HEK293 (cell line): ENCODE data around the gene NAPA.

ENCODE experiments used
- BCL11A ChIP-seq: fragments of 450-650 bp; formaldehyde crosslinking; IDR thresholded peaks from 2 replicates; pipeline ENCODE4 v1.5.1; 2016; ENCODE audit warnings: low read depth, missing biosample characterization, missing genetic modification characterization
- IKZF3 ChIP-seq: fragments of 450-650 bp; IDR thresholded peaks from 2 replicates; pipeline ENCODE4 v1.5.0; 2018; ENCODE audit warnings: missing biosample characterization, mild to moderate bottlenecking, missing genetic modification characterization, moderate library complexity
- KLF9 ChIP-seq: fragments of 450-650 bp; formaldehyde crosslinking; IDR thresholded peaks from 2 replicates; pipeline ENCODE4 v1.5.1; 2016; ENCODE audit warnings: missing biosample characterization, missing genetic modification characterization, low read depth
- SETDB1 ChIP-seq: IDR thresholded peaks from one replicate; pipeline ENCODE4 v1.6.1; 2017; ENCODE audit warnings: mild to moderate bottlenecking, low read length, moderate library complexity, mixed read lengths; ENCODE audit not compliant: insufficient read length
- ZBTB1 ChIP-seq: fragments of 450-650 bp; formaldehyde crosslinking; IDR thresholded peaks from 2 replicates; pipeline ENCODE4 v1.5.1; 2016; ENCODE audit warnings: missing biosample characterization, missing genetic modification characterization
- ZBTB7A ChIP-seq: fragments of 450-650 bp; formaldehyde crosslinking; IDR thresholded peaks from 2 replicates; pipeline ENCODE4 v1.5.1; 2016; ENCODE audit warnings: low read depth, missing biosample characterization, missing genetic modification characterization
- ZEB2 ChIP-seq: fragments of 450-650 bp; formaldehyde crosslinking; IDR thresholded peaks from 2 replicates; pipeline ENCODE4 v1.5.1; 2016; ENCODE audit warnings: missing biosample characterization, missing genetic modification characterization
- ZFP69B ChIP-seq: fragments of 450-650 bp; formaldehyde crosslinking; IDR thresholded peaks from 2 replicates; pipeline ENCODE4 v1.5.1; 2016; ENCODE audit warnings: missing biosample characterization, missing genetic modification characterization
- ZNF140 ChIP-seq: fragments of 450-650 bp; formaldehyde crosslinking; IDR thresholded peaks from 2 replicates; pipeline ENCODE4 v1.5.1; 2016; ENCODE audit warnings: missing biosample characterization, missing genetic modification characterization
- ZNF211 ChIP-seq: fragments of 450-650 bp; formaldehyde crosslinking; IDR thresholded peaks from 2 replicates; pipeline ENCODE4 v1.5.1; 2016; ENCODE audit warnings: low read depth, missing biosample characterization, missing genetic modification characterization
- ZNF23 ChIP-seq: fragments of 450-650 bp; formaldehyde crosslinking; IDR thresholded peaks from 2 replicates; pipeline ENCODE4 v1.5.1; 2016; ENCODE audit warnings: missing biosample characterization, missing genetic modification characterization, borderline replicate concordance
- ZNF76 ChIP-seq: fragments of 450-650 bp; formaldehyde crosslinking; IDR thresholded peaks from 2 replicates; pipeline ENCODE4; 2016; ENCODE audit warnings: low read depth, missing biosample characterization, missing genetic modification characterization, borderline replicate concordance
- ZNF843 ChIP-seq: fragments of 450-650 bp; formaldehyde crosslinking; IDR thresholded peaks from 2 replicates; pipeline ENCODE4 v1.5.1; 2016; ENCODE audit warnings: missing biosample characterization, missing genetic modification characterization
- ZXDB ChIP-seq: fragments of 450-650 bp; formaldehyde crosslinking; IDR thresholded peaks from 2 replicates; pipeline ENCODE4 v1.5.1; 2016; ENCODE audit warnings: missing biosample characterization, missing genetic modification characterization
- TF ChIP-seq, protein P1 (sequence below): fragments of 450-650 bp; formaldehyde crosslinking; IDR thresholded peaks from 2 replicates; pipeline ENCODE4 v1.5.1; 2016; ENCODE audit warnings: missing biosample characterization, missing genetic modification characterization, borderline replicate concordance
- TF ChIP-seq, protein P2 (sequence below): fragments of 450-650 bp; formaldehyde crosslinking; conservative IDR thresholded peaks from 2 replicates; pipeline ENCODE4 v1.5.1; 2016; ENCODE audit warnings: low read depth, missing biosample characterization, missing genetic modification characterization
- TF ChIP-seq, protein P3 (sequence below): fragments of 450-650 bp; formaldehyde crosslinking; IDR thresholded peaks from 2 replicates; pipeline ENCODE4 v1.5.1; 2017; ENCODE audit warnings: missing biosample characterization, missing genetic modification characterization
- TF ChIP-seq, protein P4 (sequence below): fragments of 450-650 bp; formaldehyde crosslinking; IDR thresholded peaks from 2 replicates; pipeline ENCODE4 v1.5.1; 2016; ENCODE audit warnings: missing biosample characterization, missing genetic modification characterization
- TF ChIP-seq, protein P5 (sequence below): fragments of 450-650 bp; formaldehyde crosslinking; IDR thresholded peaks from 2 replicates; pipeline ENCODE4 v1.5.1; 2016; ENCODE audit warnings: missing biosample characterization, missing genetic modification characterization
- TF ChIP-seq, protein P6 (sequence below): fragments of 450-650 bp; formaldehyde crosslinking; IDR thresholded peaks from 2 replicates; pipeline ENCODE4 v1.5.1; 2016; ENCODE audit warnings: missing biosample characterization, missing genetic modification characterization

NAPA gene

DNA sequence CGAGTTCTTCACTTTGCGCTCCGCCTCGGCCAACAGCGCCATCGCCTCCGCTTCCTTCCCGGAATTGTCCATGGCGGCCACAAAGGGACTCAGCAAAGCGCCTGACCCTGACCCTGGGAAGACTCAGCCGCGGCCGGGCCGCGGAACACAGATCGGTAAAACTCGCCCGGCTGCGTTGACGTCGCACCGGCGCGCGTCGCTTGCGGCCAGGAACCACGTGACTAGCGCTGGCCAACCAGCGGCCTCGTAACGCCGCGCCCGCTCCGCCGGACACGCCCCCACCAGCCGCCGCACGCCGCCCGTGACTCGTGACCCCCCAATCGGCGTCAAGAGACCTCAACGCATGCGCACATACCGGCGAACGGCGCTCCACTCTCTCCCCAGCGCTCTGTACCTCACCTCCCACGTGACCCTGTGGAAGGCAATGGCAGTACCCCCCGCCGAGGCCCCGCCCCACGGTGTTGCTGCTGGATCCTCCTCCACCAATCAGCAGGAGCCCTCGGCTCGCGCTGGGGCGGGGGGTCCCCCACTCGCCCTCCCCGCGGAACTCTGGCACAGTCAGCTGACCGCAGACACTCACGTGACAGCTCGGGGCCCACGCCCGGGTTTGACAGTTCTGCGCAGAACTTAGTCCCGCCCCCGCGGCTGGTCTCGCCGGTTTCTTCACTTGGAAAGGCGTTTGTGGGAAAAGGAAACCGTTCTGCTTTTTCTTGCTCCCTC, at the start of gene NAPA (continued):
- TF ChIP-seq, protein P1, sequence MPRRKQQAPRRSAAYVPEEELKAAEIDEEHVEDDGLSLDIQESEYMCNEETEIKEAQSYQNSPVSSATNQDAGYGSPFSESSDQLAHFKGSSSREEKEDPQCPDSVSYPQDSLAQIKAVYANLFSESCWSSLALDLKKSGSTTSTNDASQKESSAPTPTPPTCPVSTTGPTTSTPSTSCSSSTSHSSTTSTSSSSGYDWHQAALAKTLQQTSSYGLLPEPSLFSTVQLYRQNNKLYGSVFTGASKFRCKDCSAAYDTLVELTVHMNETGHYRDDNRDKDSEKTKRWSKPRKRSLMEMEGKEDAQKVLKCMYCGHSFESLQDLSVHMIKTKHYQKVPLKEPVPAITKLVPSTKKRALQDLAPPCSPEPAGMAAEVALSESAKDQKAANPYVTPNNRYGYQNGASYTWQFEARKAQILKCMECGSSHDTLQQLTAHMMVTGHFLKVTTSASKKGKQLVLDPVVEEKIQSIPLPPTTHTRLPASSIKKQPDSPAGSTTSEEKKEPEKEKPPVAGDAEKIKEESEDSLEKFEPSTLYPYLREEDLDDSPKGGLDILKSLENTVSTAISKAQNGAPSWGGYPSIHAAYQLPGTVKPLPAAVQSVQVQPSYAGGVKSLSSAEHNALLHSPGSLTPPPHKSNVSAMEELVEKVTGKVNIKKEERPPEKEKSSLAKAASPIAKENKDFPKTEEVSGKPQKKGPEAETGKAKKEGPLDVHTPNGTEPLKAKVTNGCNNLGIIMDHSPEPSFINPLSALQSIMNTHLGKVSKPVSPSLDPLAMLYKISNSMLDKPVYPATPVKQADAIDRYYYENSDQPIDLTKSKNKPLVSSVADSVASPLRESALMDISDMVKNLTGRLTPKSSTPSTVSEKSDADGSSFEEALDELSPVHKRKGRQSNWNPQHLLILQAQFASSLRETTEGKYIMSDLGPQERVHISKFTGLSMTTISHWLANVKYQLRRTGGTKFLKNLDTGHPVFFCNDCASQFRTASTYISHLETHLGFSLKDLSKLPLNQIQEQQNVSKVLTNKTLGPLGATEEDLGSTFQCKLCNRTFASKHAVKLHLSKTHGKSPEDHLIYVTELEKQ (tag by site-specific recombination): no peak
- TF ChIP-seq, protein P2, sequence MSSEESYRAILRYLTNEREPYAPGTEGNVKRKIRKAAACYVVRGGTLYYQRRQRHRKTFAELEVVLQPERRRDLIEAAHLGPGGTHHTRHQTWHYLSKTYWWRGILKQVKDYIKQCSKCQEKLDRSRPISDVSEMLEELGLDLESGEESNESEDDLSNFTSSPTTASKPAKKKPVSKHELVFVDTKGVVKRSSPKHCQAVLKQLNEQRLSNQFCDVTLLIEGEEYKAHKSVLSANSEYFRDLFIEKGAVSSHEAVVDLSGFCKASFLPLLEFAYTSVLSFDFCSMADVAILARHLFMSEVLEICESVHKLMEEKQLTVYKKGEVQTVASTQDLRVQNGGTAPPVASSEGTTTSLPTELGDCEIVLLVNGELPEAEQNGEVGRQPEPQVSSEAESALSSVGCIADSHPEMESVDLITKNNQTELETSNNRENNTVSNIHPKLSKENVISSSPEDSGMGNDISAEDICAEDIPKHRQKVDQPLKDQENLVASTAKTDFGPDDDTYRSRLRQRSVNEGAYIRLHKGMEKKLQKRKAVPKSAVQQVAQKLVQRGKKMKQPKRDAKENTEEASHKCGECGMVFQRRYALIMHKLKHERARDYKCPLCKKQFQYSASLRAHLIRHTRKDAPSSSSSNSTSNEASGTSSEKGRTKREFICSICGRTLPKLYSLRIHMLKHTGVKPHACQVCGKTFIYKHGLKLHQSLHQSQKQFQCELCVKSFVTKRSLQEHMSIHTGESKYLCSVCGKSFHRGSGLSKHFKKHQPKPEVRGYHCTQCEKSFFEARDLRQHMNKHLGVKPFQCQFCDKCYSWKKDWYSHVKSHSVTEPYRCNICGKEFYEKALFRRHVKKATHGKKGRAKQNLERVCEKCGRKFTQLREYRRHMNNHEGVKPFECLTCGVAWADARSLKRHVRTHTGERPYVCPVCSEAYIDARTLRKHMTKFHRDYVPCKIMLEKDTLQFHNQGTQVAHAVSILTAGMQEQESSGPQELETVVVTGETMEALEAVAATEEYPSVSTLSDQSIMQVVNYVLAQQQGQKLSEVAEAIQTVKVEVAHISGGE (tag by site-specific recombination): peak; percentile 86
- TF ChIP-seq ZNF140 (tag by site-specific recombination): no peak
- TF ChIP-seq, protein P3, sequence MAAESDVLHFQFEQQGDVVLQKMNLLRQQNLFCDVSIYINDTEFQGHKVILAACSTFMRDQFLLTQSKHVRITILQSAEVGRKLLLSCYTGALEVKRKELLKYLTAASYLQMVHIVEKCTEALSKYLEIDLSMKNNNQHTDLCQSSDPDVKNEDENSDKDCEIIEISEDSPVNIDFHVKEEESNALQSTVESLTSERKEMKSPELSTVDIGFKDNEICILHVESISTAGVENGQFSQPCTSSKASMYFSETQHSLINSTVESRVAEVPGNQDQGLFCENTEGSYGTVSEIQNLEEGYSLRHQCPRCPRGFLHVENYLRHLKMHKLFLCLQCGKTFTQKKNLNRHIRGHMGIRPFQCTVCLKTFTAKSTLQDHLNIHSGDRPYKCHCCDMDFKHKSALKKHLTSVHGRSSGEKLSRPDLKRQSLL (tag by site-specific recombination): peak; percentile 40; the same call in 1 of the 2 replicates
- TF ChIP-seq ZNF76 (tag by site-specific recombination): peak; percentile 55; the same call in 1 of the 2 replicates
- TF ChIP-seq, protein P4, sequence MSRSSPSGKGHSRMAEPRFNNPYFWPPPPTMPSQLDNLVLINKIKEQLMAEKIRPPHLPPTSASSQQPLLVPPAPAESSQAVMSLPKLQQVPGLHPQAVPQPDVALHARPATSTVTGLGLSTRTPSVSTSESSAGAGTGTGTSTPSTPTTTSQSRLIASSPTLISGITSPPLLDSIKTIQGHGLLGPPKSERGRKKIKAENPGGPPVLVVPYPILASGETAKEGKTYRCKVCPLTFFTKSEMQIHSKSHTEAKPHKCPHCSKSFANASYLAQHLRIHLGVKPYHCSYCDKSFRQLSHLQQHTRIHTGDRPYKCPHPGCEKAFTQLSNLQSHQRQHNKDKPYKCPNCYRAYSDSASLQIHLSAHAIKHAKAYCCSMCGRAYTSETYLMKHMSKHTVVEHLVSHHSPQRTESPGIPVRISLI (tag by site-specific recombination): no peak
- TF ChIP-seq, protein P5, sequence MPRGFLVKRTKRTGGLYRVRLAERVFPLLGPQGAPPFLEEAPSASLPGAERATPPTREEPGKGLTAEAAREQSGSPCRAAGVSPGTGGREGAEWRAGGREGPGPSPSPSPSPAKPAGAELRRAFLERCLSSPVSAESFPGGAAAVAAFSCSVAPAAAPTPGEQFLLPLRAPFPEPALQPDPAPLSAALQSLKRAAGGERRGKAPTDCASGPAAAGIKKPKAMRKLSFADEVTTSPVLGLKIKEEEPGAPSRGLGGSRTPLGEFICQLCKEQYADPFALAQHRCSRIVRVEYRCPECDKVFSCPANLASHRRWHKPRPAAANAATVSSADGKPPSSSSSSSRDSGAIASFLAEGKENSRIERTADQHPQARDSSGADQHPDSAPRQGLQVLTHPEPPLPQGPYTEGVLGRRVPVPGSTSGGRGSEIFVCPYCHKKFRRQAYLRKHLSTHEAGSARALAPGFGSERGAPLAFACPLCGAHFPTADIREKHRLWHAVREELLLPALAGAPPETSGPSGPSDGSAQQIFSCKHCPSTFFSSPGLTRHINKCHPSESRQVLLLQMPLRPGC (tag by site-specific recombination): peak; percentile 45; the same call in 1 of the 2 replicates
- peak; percentile 82 for TF ChIP-seq ZXDB (tag by site-specific recombination)
- no peak for TF ChIP-seq ZBTB1
- TF ChIP-seq SETDB1: no peak
- no peak for TF ChIP-seq ZNF23
- TF ChIP-seq ZNF843 (tag by site-specific recombination): 0 out of 2 replicates have a peak, but pooled peaks have one; percentile 26
- no peak for TF ChIP-seq BCL11A (tag by site-specific recombination)
- TF ChIP-seq IKZF3: peak; percentile 88
- TF ChIP-seq ZNF211 (tag by site-specific recombination): no peak
- peak; percentile 92 for TF ChIP-seq KLF9 (tag by site-specific recombination)
- peak; percentile 66; the same call in 1 of the 2 replicates for TF ChIP-seq ZEB2 (tag by site-specific recombination)
- TF ChIP-seq ZBTB7A: no peak
- TF ChIP-seq, protein P6, sequence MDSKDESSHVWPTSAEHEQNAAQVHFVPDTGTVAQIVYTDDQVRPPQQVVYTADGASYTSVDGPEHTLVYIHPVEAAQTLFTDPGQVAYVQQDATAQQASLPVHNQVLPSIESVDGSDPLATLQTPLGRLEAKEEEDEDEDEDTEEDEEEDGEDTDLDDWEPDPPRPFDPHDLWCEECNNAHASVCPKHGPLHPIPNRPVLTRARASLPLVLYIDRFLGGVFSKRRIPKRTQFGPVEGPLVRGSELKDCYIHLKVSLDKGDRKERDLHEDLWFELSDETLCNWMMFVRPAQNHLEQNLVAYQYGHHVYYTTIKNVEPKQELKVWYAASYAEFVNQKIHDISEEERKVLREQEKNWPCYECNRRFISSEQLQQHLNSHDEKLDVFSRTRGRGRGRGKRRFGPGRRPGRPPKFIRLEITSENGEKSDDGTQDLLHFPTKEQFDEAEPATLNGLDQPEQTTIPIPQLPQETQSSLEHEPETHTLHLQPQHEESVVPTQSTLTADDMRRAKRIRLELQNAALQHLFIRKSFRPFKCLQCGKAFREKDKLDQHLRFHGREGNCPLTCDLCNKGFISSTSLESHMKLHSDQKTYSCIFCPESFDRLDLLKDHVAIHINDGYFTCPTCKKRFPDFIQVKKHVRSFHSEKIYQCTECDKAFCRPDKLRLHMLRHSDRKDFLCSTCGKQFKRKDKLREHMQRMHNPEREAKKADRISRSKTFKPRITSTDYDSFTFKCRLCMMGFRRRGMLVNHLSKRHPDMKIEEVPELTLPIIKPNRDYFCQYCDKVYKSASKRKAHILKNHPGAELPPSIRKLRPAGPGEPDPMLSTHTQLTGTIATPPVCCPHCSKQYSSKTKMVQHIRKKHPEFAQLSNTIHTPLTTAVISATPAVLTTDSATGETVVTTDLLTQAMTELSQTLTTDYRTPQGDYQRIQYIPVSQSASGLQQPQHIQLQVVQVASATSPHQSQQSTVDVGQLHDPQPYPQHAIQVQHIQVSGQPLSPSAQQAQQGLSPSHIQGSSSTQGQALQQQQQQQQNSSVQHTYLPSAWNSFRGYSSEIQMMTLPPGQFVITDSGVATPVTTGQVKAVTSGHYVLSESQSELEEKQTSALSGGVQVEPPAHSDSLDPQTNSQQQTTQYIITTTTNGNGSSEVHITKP (tag by site-specific recombination): peak; percentile 66
- peak; percentile 95 for TF ChIP-seq ZFP69B
